H1 (cell line): ENCODE data around the gene GON4L. TPM values are rescaled to one million over a fixed set of nuclear protein-coding genes. Genes with fewer than 3 reads are reported as not detected.

Source experiments
- CTCF ChIA-PET: fragments of 300-600 bp; sonication (Branson Sonifier 250); formaldehyde crosslinking; loops from one replicate; lab custom pipeline; 2021; ENCODE audit not compliant: partially characterized antibody; lab: Charles Lee
- POLR2A ChIA-PET: fragments of 300-600 bp; sonication (Branson Sonifier 250); formaldehyde crosslinking; loops from one replicate; lab custom pipeline; 2021; ENCODE audit warnings: inconsistent platforms; ENCODE audit not compliant: partially characterized antibody; lab: Charles Lee
- DNase-seq, 2 experiments: peaks; one replicate each; pipeline versions ENCODE4 v3.0.0 to v3.0.0-alpha.2; 2010 to 2022; ENCODE audit warnings: low spot score in 2 of 2, low read depth in 1 of 2, mixed read lengths in 1 of 2
- FAIRE-seq: peaks from 2 replicates; lab custom pipeline; 2011; peaks lifted over from hg19 to GRCh38; lab: Jason Lieb, UNC
- H2AFZ ChIP-seq: 2 replicates; pipeline ENCODE4 v1.8.1; 2012; ENCODE audit warnings: low read length, inconsistent platforms
- H2AK5ac ChIP-seq: 2 replicates; pipeline ENCODE4 v1.6.1; 2013; ENCODE audit warnings: low read depth, low read length
- H2BK120ac ChIP-seq: replicated peaks from 2 replicates; pipeline ENCODE3; 2013; ENCODE audit warnings: low read depth, low read length, inconsistent platforms
- H2BK12ac ChIP-seq: 2 replicates; pipeline ENCODE4 v1.6.1; 2013; ENCODE audit warnings: low read depth, low read length
- H2BK15ac ChIP-seq: 2 replicates; pipeline ENCODE4 v1.6.1; 2013; ENCODE audit warnings: low read length
- H2BK20ac ChIP-seq: 2 replicates; pipeline ENCODE4 v1.6.1; 2013; ENCODE audit warnings: low read length
- H2BK5ac ChIP-seq: 2 replicates; pipeline ENCODE4 v1.6.1; 2013; ENCODE audit warnings: low read depth, low read length
- H3K14ac ChIP-seq: 2 replicates; pipeline ENCODE4 v1.6.1; 2013; ENCODE audit warnings: inconsistent platforms; ENCODE audit not compliant: insufficient read length
- H3K18ac ChIP-seq: 2 replicates; pipeline ENCODE4 v1.6.1; 2013; ENCODE audit warnings: low read length; ENCODE audit errors: extremely low read depth
- H3K23ac ChIP-seq: 2 replicates; pipeline ENCODE4 v1.6.1; 2013; ENCODE audit warnings: inconsistent platforms; ENCODE audit not compliant: insufficient read length
- H3K23me2 ChIP-seq: 2 replicates; pipeline ENCODE4 v1.6.1; 2013; ENCODE audit warnings: low read depth, low read length
- H3K27ac ChIP-seq: 2 replicates; pipeline ENCODE4 v1.6.1; 2011; ENCODE audit warnings: low read depth, low read length, inconsistent platforms
- H3K27me3 ChIP-seq, 4 experiments: replicated peaks in 1 of 4; 1 replicate in 1 of 4; 2 replicates in 3 of 4; pipeline versions ENCODE4 v1.6.1 to v1.8.1; 2011 to 2013; ENCODE audit warnings: low read length in 3 of 4, mild to moderate bottlenecking in 3 of 4, inconsistent platforms in 2 of 4, mixed read lengths in 2 of 4, moderate library complexity in 1 of 4; ENCODE audit not compliant: control insufficient read depth in 3 of 4, insufficient read depth in 3 of 4; ENCODE audit errors: extremely low read depth in 1 of 4
- H3K36me3 ChIP-seq, 4 experiments: 2 replicates each; pipeline versions ENCODE4 v1.6.1 to v1.8.1; 2011 to 2013; ENCODE audit warnings: mild to moderate bottlenecking in 4 of 4, low read length in 3 of 4, moderate library complexity in 2 of 4, control low read depth in 1 of 4, inconsistent platforms in 1 of 4; ENCODE audit not compliant: insufficient read depth in 4 of 4, control insufficient read depth in 2 of 4
- H3K4ac ChIP-seq: replicated peaks from 2 replicates; pipeline ENCODE3; 2013; ENCODE audit warnings: low read length, low read depth, mixed read lengths, inconsistent platforms; ENCODE audit not compliant: insufficient read length
- H3K4me1 ChIP-seq, 4 experiments: replicated peaks in 1 of 4; 1 replicate in 1 of 4; 2 replicates in 3 of 4; pipeline versions ENCODE4 v1.6.1 to v1.8.1; 2011 to 2013; ENCODE audit warnings: low read length in 3 of 4, inconsistent platforms in 2 of 4, mixed read lengths in 1 of 4; ENCODE audit not compliant: insufficient read depth in 4 of 4, control insufficient read depth in 3 of 4
- H3K4me2 ChIP-seq, 2 experiments: 2 replicates each; pipeline versions ENCODE4 v1.6.1 to v1.8.1; 2011 to 2013; ENCODE audit warnings: low read depth in 2 of 2, low read length in 2 of 2, control low read depth in 1 of 2, inconsistent platforms in 1 of 2, mild to moderate bottlenecking in 1 of 2; ENCODE audit not compliant: insufficient read depth in 1 of 2
- H3K4me3 ChIP-seq, 4 experiments: fragments of 200-600, 300-600 bp in 1 of 4; sonication (generic), shearing (Covaris generic), sonication (Bioruptor Twin) in 1 of 4; 2 replicates each; pipeline versions ENCODE4 v1.5.1 to v1.8.1; 2011 to 2016; ENCODE audit warnings: low read length in 4 of 4, low read depth in 3 of 4, control low read depth in 2 of 4, inconsistent platforms in 2 of 4, mild to moderate bottlenecking in 2 of 4, mixed read lengths in 1 of 4, moderate library complexity in 1 of 4; ENCODE audit not compliant: insufficient read depth in 2 of 4; ENCODE audit errors: extremely low read depth in 1 of 4
- H3K56ac ChIP-seq: replicated peaks from 2 replicates; pipeline ENCODE3; 2013; ENCODE audit warnings: low read depth, mild to moderate bottlenecking, mixed read lengths, low read length, inconsistent platforms; ENCODE audit not compliant: insufficient read length
- H3K79me1 ChIP-seq: 2 replicates; pipeline ENCODE4 v1.6.1; 2013; ENCODE audit warnings: low read depth, low read length, control low read depth
- H3K79me2 ChIP-seq, 2 experiments: 2 replicates each; pipeline versions ENCODE4 v1.6.1 to v1.8.1; 2012 to 2013; ENCODE audit warnings: low read length in 2 of 2, mild to moderate bottlenecking in 2 of 2, inconsistent platforms in 1 of 2; ENCODE audit not compliant: insufficient read depth in 2 of 2, control insufficient read depth in 1 of 2
- H3K9ac ChIP-seq, 4 experiments: replicated peaks in 1 of 4; 1 replicate in 1 of 4; 2 replicates in 3 of 4; pipeline versions ENCODE4 v1.6.1 to v1.8.1; 2011 to 2013; ENCODE audit warnings: low read depth in 3 of 4, low read length in 3 of 4, control low read depth in 2 of 4, mild to moderate bottlenecking in 2 of 4, moderate library complexity in 2 of 4, inconsistent platforms in 1 of 4; ENCODE audit errors: extremely low read depth in 1 of 4
- H3K9me3 ChIP-seq, 2 experiments: 2 replicates each; pipeline versions ENCODE4 v1.6.1 to v1.8.1; 2012 to 2013; ENCODE audit warnings: mild to moderate bottlenecking in 2 of 2, moderate library complexity in 2 of 2, control low read depth in 1 of 2, inconsistent platforms in 1 of 2, low read depth in 1 of 2, low read length in 1 of 2, mixed read lengths in 1 of 2; ENCODE audit not compliant: insufficient read depth in 2 of 2
- H4K20me1 ChIP-seq, 2 experiments: replicated peaks in 1 of 2; 2 replicates each; pipeline versions ENCODE3 to v1.8.1; 2011 to 2013; ENCODE audit warnings: inconsistent platforms in 2 of 2, low read length in 2 of 2, mild to moderate bottlenecking in 1 of 2; ENCODE audit not compliant: insufficient read depth in 2 of 2, control insufficient read depth in 1 of 2
- H4K5ac ChIP-seq: 2 replicates; pipeline ENCODE4 v1.6.1; 2013; ENCODE audit warnings: low read length, low read depth, mixed read lengths, inconsistent platforms; ENCODE audit not compliant: insufficient read length
- H4K8ac ChIP-seq: 2 replicates; pipeline ENCODE4 v1.8.0; 2013; ENCODE audit warnings: mild to moderate bottlenecking, moderate library complexity, low read length, inconsistent platforms; ENCODE audit not compliant: insufficient read depth; ENCODE audit errors: extremely low read depth
- H4K91ac ChIP-seq: replicated peaks from 2 replicates; pipeline ENCODE3; 2013; ENCODE audit warnings: low read length, mixed read lengths, inconsistent platforms; ENCODE audit not compliant: insufficient read length
- BACH1 ChIP-seq: IDR thresholded peaks from 2 replicates; pipeline ENCODE4 v1.6.1; 2012; ENCODE audit warnings: low read length, improper control_type of control experiment
- CHD2 ChIP-seq: IDR thresholded peaks from 2 replicates; pipeline ENCODE4 v1.6.1; 2012; ENCODE audit warnings: low read length, improper control_type of control experiment
- TCF12 ChIP-seq: IDR thresholded peaks from 2 replicates; pipeline ENCODE4 v1.6.1; 2011; ENCODE audit warnings: low read depth, mild to moderate bottlenecking, low read length
- WGBS, 2 experiments: shearing (Covaris generic) in 1 of 2; methylation state at CpG; one replicate each; pipeline versions ENCODE4 v1.1.6 to v1.1.7; 2013 to 2015; ENCODE audit warnings: low lambda C conversion rate in 2 of 2, mixed read lengths in 2 of 2, inconsistent platforms in 1 of 2, low coverage in 1 of 2, missing lambda C conversion rate in 1 of 2; ENCODE audit not compliant: insufficient replicate concordance in 2 of 2, insufficient coverage in 1 of 2, insufficient read length in 1 of 2; ENCODE audit errors: extremely low coverage in 1 of 2, missing lambda C conversion rate in 1 of 2; 5-methylcytosine and 5-hydroxymethylcytosine counted together
- polyA plus RNA-seq, 7 experiments: library from polyadenylated mRNA; depleted of rRNA in 3 of 7; stranded (reverse) in 5 of 7; unstranded in 2 of 7; fragments of >200 nt in 5 of 7; fragments of 200-250 nt in 2 of 7; gene quantifications; 1 replicate in 5 of 7; 2 replicates in 1 of 7; 4 replicates in 1 of 7; pipeline versions ENCODE4 v1.2.1 to v1.2.3, GENCODE V29; 2011 to 2013; ENCODE audit warnings: missing spikeins in 2 of 7, mixed read lengths in 2 of 7
- total RNA-seq: library from RNA; stranded (reverse); fragmentation: NEBNext Ultra II Directional; extraction: Animal tissue kit (Norgen Biotek cat#: 25700); gene quantifications from 2 replicates; pipeline ENCODE4 v1.2.1, GENCODE V29; 2021

Gene GON4L
- total and polyA plus RNA-seq, 2 of the 8 experiments (the other 6 are each of a cell fraction or from before 2014, with no cell fraction given): 26.2 to 52.1 TPM

DNA sequence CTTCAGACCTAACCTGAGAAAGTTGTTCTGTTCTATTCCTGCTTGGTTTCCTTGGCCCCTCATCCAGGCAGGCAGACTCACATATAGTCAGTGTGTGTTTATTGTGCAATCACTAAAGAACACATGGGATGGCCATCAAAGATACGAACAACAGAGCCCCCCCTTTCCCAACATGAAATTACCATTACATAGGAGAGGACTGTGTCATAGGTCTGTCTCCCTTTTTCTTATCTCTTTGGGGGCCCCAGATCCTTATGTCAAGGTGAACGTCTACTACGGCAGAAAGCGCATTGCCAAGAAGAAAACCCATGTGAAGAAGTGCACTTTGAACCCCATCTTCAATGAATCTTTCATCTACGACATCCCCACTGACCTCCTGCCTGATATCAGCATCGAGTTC, 23.9 kb upstream of the GON4L start:
- no peak overlapping the region for H2AK5ac ChIP-seq
- H2BK5ac ChIP-seq: no peak overlapping the region
- no peak overlapping the region for H3K56ac ChIP-seq
- no peaks in the 10 kb centered on the region for H3K36me3 ChIP-seq
- WGBS, 2 experiments: 86% methylated on average over 6 of the region's 6 CpGs; no CpG with 5 or more reads in 1 of the 2 experiments
- H2BK12ac ChIP-seq: no peak overlapping the region
- no peak for DNase-seq
- no peaks in the 10 kb centered on the region for H3K79me1 ChIP-seq
- no peak overlapping the region for H2BK20ac ChIP-seq
- H3K4ac ChIP-seq: no peak overlapping the region
- no peak overlapping the region for H3K14ac ChIP-seq
- H3K27ac ChIP-seq: no peak overlapping the region
- no peak overlapping the region for H4K5ac ChIP-seq
- H3K27me3 ChIP-seq: no peaks in the 10 kb centered on the region
- TF ChIP-seq CHD2 (no peak), TCF12 (no peak), BACH1 (no peak)
- no peak for FAIRE-seq
- no peak overlapping the region for H4K91ac ChIP-seq
- 0 out of 7 replicates have a peak, but pooled peaks cover 0 to 3% (median 0%) of the 10 kb centered on the region in 4 experiments for H3K4me1 ChIP-seq
- H4K8ac ChIP-seq: no peak overlapping the region
- ChIA-PET POLR2A (no interaction called here), CTCF (no interaction called here)
- H3K79me2 ChIP-seq: no peaks in the 10 kb centered on the region
- no peak overlapping the region for H3K9ac ChIP-seq
- H3K23me2 ChIP-seq: no peaks in the 10 kb centered on the region
- H3K23ac ChIP-seq: no peak overlapping the region
- no peak overlapping the region for H3K4me3 ChIP-seq
- no peak overlapping the region for H2BK15ac ChIP-seq
- H2BK120ac ChIP-seq: no peak overlapping the region
- H3K4me2 ChIP-seq: no peak overlapping the region
- no peaks in the 10 kb centered on the region for H3K9me3 ChIP-seq
- no peak overlapping the region for H2AFZ ChIP-seq
- no peak overlapping the region for H3K18ac ChIP-seq
- no peaks in the 10 kb centered on the region for H4K20me1 ChIP-seq
